Mucosa of rectum (tissue), 2 donors: Measurements from ENCODE around the gene SLC4A8.

Experiments
- H3K27ac ChIP-seq, 2 donors: one replicate each; pipeline ENCODE4 v1.7.0; 2013; ENCODE audit warnings: inconsistent platforms in 2 of 2, low read depth in 2 of 2, low read length in 2 of 2
- H3K27me3 ChIP-seq, 2 donors: one replicate each; pipeline ENCODE4 v1.7.0; 2013; ENCODE audit warnings: low read length in 2 of 2; ENCODE audit not compliant: control insufficient read depth in 2 of 2, insufficient read depth in 2 of 2
- H3K36me3 ChIP-seq, 2 donors: one replicate each; pipeline ENCODE4 v1.7.0; 2013; ENCODE audit warnings: low read length in 2 of 2; ENCODE audit not compliant: control insufficient read depth in 2 of 2, insufficient read depth in 2 of 2
- H3K4me1 ChIP-seq, 2 donors: one replicate each; pipeline ENCODE4 v1.7.0; 2013; ENCODE audit warnings: low read length in 2 of 2, mild to moderate bottlenecking in 1 of 2; ENCODE audit not compliant: control insufficient read depth in 2 of 2, insufficient read depth in 2 of 2
- H3K4me3 ChIP-seq, 2 donors: one replicate each; pipeline ENCODE4 v1.7.0; 2013; ENCODE audit warnings: low read length in 2 of 2
- H3K9ac ChIP-seq, 2 donors: one replicate each; pipeline ENCODE4 v1.7.0; 2013; ENCODE audit warnings: low read length in 2 of 2, low read depth in 1 of 2, mild to moderate bottlenecking in 1 of 2
- H3K9me3 ChIP-seq, 2 donors: one replicate each; pipeline ENCODE4 v1.7.0; 2013; ENCODE audit warnings: low read length in 2 of 2; ENCODE audit not compliant: control insufficient read depth in 2 of 2
- donor health status: healthy.
- donor health status: Normal muscosa, but diverticular disease.

SLC4A8 gene

DNA sequence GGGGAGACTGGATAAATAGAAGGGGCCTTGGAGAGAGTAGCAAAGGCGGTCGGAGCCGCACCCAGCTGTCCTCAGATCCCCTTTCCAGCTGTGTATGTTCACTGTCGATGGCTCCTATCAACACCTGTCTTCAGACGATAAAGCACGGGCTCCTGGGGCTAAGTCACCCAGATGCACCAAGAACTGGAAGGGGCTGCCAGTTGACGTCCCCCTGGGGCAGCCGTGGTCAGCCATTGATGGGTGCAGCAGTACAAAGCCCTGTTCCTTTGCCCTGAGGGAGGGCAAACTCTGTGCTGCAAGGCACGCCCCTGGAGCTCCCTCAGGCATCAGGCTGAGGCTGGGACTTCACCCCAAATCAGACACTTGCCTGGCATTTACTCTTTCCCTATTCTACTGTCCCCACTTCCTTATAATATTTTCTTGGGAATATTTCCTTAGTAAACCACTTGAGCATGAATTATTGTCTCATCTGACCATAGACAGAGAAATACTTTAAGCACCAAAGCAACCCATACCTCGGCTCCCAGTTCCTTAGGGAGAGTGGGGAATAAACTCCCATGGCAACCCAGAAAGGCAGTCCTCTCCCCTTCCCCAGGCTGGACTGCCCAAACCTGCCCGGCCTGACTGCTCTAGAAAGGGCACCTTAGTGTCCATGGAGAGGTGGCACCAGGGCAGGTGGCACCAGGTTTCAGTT, 106.8 kb downstream of the SLC4A8 start:
- Histone ChIP-seq H3K4me3 (no peak overlapping the region), H3K9me3 (no peaks in the 10 kb centered on the region), H3K9ac (no peak overlapping the region), H3K27ac (no peak overlapping the region), H3K36me3 (no peaks in the 10 kb centered on the region), H3K27me3 (peaks cover 2 to 5% of the 10 kb centered on the region in 2 donors), H3K4me1 (peaks cover 3 to 7% of the 10 kb centered on the region in 2 donors)

DNA sequence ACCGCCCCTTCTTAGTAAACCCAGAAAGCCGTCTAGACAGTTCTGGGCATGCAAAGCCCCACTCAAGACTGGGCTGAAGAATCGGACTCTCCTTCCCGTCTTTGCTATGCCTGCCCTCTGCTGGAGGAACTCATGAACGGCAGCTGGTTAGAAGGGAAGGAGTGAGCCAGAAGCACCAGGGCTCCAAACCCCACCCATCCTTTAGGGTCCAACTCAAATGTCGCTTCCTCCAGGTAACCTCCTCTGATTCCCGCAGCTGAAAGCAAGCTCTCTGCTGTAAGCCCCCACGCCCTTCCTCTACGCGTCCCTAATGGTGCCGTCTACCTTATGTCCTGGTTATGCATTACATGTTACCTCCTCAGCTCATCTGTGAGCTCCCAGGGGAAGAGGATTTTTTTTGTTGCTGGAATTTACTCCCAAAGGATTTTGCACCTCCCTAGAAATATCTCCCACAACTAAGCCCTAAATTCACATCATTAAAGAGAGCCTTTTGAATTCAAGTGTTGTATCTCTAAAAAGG, 107.4 kb downstream of the SLC4A8 start:
- Histone ChIP-seq H3K36me3 (no peaks in the 10 kb centered on the region), H3K4me1 (peaks cover 3 to 7% of the 10 kb centered on the region in 2 donors), H3K4me3 (no peak overlapping the region), H3K27me3 (peaks cover 2 to 5% of the 10 kb centered on the region in 2 donors), H3K9ac (no peak overlapping the region), H3K9me3 (no peaks in the 10 kb centered on the region), H3K27ac (no peak overlapping the region)

DNA sequence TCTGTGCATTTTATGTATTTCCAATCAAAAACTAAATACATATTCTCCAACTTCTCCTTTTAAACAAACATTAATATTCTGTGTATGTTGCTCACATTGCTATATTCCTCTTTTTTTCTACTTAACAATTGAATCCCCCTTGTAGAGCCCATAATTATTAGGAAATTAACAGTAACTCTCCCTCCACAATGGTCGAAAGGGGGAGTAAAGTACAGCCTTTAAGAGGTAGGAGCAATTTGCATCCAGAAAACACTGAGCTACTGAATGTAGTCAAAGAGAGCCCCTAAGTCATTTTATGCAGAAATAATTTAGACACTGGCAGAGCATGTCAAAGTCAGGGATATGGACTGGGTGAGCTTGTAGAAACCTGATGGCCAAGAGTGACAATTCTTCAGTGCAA, 109.2 kb downstream of the SLC4A8 start:
- peaks cover 3 to 5% of the 10 kb centered on the region in 2 donors for H3K4me1 ChIP-seq
- H3K9ac ChIP-seq = no peak overlapping the region
- H3K36me3 ChIP-seq = no peaks in the 10 kb centered on the region
- H3K27me3 ChIP-seq = peaks cover under 1 to 10% of the 10 kb centered on the region in 2 donors
- no peak overlapping the region for H3K27ac ChIP-seq
- no peaks in the 10 kb centered on the region for H3K9me3 ChIP-seq
- no peak overlapping the region for H3K4me3 ChIP-seq

DNA sequence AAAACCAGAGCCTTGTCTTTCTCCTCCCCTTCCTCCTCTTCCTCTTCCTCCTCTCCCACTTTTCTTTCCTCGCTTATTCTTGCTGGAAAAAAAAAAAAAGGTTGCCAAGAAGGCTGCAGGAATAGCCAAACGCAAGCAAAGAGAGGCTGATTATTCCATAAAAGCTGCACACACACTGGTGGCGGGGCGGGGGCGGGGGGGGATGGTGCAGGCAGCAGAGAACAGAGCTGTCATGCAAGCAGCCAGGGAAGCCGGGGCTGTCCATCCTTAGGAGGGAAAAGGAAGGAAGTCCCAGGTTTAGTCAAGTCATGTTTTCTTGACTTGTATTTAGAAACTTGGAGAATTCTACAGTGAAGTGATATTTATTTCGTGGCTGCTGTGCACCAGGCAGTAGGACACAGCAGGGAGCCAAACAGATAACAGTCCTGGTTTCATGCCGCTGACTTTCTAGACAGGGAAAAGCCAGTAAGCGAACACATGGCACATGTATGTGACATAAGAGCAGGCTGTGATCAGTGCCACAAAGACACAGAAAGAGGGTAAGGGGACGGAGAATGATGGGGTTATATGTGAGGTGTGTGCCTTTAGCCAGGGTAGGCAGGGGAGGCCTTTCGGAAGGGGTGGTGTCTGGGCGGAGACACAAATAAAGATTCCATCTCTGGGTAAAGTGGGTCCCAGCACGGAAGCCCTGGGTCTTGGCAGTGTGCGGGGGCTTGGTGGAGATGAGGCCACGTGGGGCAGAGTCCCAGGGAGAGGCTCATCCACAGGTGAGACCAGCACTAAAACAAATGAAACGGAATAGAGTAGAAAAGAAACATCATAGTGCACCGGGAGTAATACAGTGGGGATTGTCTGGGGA, 109.8 kb downstream of the SLC4A8 start:
- Histone ChIP-seq H3K36me3 (no peaks in the 10 kb centered on the region), H3K9me3 (no peaks in the 10 kb centered on the region), H3K27ac (no peak overlapping the region), H3K27me3 (peaks cover 0 to 10% of the 10 kb centered on the region in 2 donors), H3K9ac (no peak overlapping the region), H3K4me3 (no peak overlapping the region), H3K4me1 (peaks cover 3 to 4% of the 10 kb centered on the region in 2 donors)

DNA sequence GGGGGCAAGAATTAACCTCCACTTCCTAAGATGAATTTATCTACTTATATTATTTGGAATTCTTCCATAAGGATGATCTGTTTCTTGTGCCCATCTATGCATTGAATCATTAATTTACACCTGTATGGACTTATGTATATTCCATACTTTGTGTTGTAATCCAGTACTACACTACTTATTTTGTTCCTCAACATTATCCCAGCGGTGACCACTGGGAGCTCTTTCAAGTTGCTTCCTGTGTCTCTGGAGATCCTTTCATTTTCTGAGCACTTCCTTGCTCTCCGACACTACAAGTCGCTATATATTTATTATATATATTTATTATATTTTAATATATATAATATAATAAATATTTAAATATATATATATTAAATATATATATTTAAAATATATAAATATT, 111.5 kb downstream of the SLC4A8 start:
- Histone ChIP-seq H3K9me3 (no peaks in the 10 kb centered on the region), H3K27me3 (peaks cover 0 to 10% of the 10 kb centered on the region in 2 donors), H3K36me3 (no peaks in the 10 kb centered on the region), H3K4me1 (peaks cover 3 to 4% of the 10 kb centered on the region in 2 donors), H3K27ac (no peak overlapping the region), H3K9ac (no peak overlapping the region), H3K4me3 (no peak overlapping the region)

DNA sequence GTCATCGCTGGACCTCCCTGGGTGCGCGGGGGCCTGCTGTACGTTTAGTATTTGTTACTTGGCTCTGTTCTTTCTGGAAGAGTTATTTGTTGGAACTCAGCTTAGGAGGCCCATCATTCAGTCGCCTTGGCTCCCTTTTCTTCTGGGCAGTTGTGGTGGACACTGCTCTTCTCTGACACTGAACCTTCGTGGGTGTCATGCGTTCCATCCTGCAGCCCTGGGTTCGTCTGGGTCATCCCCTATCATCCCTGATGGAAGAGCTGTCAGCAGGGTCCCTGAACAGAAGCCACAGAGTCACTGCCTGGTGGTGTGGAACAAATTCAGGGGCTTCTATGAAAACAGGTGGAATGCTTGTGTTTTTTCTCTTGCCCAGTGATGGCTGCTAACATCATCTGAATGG, 113.5 kb downstream of the SLC4A8 start:
- Histone ChIP-seq H3K27ac (no peak overlapping the region), H3K27me3 (peaks cover 0 to 10% of the 10 kb centered on the region in 2 donors), H3K9ac (no peak overlapping the region), H3K9me3 (no peaks in the 10 kb centered on the region), H3K36me3 (no peaks in the 10 kb centered on the region), H3K4me3 (no peak overlapping the region), H3K4me1 (no peaks in the 10 kb centered on the region)

DNA sequence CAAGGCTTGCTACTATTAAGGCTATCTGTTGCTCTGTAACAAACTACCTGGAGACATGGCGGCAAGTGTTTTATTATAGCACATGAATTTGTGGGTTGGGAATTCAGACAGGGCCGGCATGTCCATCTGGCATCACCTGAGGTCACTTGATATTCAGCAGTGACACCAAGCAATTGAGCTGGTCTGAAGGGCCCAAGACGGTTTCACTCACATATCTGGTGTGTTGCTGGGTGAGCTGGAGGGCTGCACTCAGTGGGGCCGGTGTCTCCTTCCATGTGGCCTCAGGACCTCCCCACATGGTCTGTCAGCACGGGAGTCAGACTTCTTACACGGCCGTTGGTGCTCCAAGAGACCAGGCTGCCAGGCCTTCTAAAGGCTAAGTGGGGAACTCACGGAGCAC, 114.0 kb downstream of the SLC4A8 start:
- Histone ChIP-seq H3K4me3 (no peak overlapping the region), H3K9me3 (no peaks in the 10 kb centered on the region), H3K9ac (no peak overlapping the region), H3K36me3 (no peaks in the 10 kb centered on the region), H3K4me1 (no peaks in the 10 kb centered on the region), H3K27me3 (peaks cover 0 to 10% of the 10 kb centered on the region in 2 donors), H3K27ac (no peak overlapping the region)

DNA sequence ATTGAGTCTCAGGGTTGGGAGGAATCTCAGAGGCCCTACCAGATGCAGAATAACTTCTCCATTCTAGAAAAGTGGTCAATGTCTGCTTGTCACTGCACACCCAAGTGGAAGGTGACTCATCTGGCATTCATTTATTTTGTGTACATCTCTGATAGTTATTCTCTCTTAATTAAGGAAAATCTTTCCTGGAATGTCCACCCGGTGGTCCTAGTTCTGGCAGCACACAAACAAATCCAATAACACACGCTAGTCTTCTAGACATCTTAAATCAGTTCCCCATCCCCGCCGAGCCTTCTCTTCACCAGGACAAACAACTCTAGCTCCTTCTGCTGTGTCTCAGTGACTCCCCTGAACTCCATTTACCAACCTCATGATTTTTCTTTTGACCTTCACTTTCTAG, 116.4 kb downstream of the SLC4A8 start:
- no peaks in the 10 kb centered on the region for H3K4me1 ChIP-seq
- no peak overlapping the region for H3K27ac ChIP-seq
- H3K9ac ChIP-seq = no peak overlapping the region
- no peaks in the 10 kb centered on the region for H3K9me3 ChIP-seq
- no peak overlapping the region for H3K4me3 ChIP-seq
- peaks cover 0 to 4% of the 10 kb centered on the region in 2 donors for H3K27me3 ChIP-seq
- H3K36me3 ChIP-seq = no peaks in the 10 kb centered on the region

DNA sequence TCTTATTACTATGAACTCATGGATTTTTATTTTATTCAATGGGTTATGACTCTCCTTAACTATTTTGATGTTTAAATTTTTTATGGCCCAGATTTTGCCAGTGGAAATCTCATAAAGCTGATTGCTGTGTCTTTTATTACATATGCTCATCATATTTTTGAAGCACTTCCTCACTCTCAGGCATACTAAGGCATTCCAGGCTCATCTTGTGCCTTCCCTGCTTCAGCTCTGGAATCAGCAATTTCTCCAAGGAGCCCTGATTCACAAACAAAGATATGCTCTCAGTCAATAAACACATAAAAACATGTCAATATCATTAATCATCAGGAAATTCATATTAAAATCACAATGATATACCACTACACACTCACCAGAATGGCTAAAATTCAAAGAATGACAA, 121.5 kb downstream of the SLC4A8 start:
- H3K36me3 ChIP-seq = no peaks in the 10 kb centered on the region
- no peaks in the 10 kb centered on the region for H3K9me3 ChIP-seq
- H3K4me3 ChIP-seq = no peak overlapping the region
- H3K27me3 ChIP-seq = no peaks in the 10 kb centered on the region
- H3K27ac ChIP-seq = no peak overlapping the region
- no peak overlapping the region for H3K9ac ChIP-seq
- no peaks in the 10 kb centered on the region for H3K4me1 ChIP-seq

DNA sequence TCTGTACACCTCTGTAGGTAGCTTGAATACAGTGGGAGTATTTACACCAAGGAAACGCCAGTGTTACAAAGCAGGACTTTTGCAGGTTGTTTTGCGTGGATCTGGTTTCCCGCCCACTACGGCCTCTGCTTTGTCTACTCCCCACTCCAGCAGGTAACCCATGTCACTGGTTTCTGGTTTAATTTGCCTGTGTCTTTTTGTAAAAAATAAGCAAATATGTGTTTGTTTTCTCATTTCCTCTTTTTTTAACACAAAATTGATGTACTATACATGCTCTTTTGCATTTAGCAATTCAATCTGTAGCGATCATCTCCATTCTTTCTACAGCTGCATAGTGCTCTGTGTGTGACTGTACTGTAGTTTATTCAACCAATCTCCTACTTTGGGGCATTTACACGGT, 123.0 kb downstream of the SLC4A8 start:
- Histone ChIP-seq H3K27me3 (no peaks in the 10 kb centered on the region), H3K36me3 (no peaks in the 10 kb centered on the region), H3K9me3 (no peaks in the 10 kb centered on the region), H3K4me3 (no peak overlapping the region), H3K9ac (no peak overlapping the region), H3K27ac (no peak overlapping the region), H3K4me1 (no peaks in the 10 kb centered on the region)
